MG63 (cell line): ENCODE data around the gene LTV1. TPM values are rescaled to one million over a fixed set of nuclear protein-coding genes. Genes with fewer than 3 reads are reported as not detected.

Source experiments
- DNase-seq: peaks from one replicate; pipeline ENCODE4 v3.0.0-alpha.2; 2020
- H3K27me3 ChIP-seq: fragments of 250-450 bp; sonication (Bioruptor Pico); 2 replicates; pipeline ENCODE4 v1.5.1; 2020; ENCODE audit warnings: mild to moderate bottlenecking, moderate library complexity
- H3K36me3 ChIP-seq: fragments of 250-450 bp; sonication (Bioruptor Pico); 2 replicates; pipeline ENCODE4 v1.5.1; 2020; ENCODE audit warnings: mild to moderate bottlenecking, moderate library complexity
- H3K4me3 ChIP-seq: fragments of 250-450 bp; sonication (Bioruptor Pico); 2 replicates; pipeline ENCODE4 v1.5.1; 2020; ENCODE audit warnings: mild to moderate bottlenecking, moderate library complexity
- H3K9me3 ChIP-seq: fragments of 250-450 bp; sonication (Bioruptor Pico); 2 replicates; pipeline ENCODE4 v1.5.1; 2020; ENCODE audit warnings: mild to moderate bottlenecking, moderate library complexity
- total RNA-seq: library from RNA; depleted of rRNA; stranded (reverse); fragments of >200 nt; shearing (Covaris generic); gene quantifications from 2 replicates; pipeline ENCODE4 v1.2.3, GENCODE V29; 2014; ENCODE audit warnings: low replicate concordance; rRNA removed

The LTV1 gene
- total RNA-seq, 1 experiment from 2014 or later, result 41.6 TPM

DNA sequence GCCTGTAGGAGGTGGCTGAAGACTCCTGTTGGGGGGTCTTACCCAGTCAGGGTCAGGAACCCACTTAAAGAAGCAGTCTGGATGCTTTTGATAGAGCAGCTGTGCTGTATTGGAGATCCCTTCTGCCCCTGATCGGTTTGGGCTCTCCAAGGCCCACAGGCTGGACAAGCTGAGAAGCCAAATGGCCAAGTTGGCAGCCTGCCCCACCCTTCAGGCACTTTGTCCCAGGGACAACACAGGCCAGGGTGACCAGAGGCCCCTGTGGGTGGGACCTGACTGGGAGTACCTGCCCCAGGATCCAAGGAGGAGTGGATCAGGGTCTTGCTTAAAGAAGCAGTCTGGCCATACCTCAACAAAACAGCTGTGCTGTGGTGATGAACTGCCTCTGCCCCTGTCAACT, 69.5 kb downstream of the LTV1 start:
- DNase-seq, result no peak
- no peaks in the 10 kb centered on the region for H3K27me3 ChIP-seq
- H3K9me3 ChIP-seq, result peaks cover 10% of the 10 kb centered on the region
- H3K4me3 ChIP-seq, result no peak overlapping the region
- no peaks in the 10 kb centered on the region for H3K36me3 ChIP-seq

Other genes starting within 250 kb of the LTV1 start
- gene PHACTR2, start 165.4 kb upstream of the LTV1 start, total RNA-seq, result 23.8 and 26.2 TPM in 2 replicates
- not detected in 2 replicates for gene ZC2HC1B, start 21.1 kb downstream of the LTV1 start, total RNA-seq
- 2.1 and 5.0 TPM in 2 replicates for gene PLAGL1, start 164.9 kb downstream of the LTV1 start, total RNA-seq